HEK293 (cell line): ENCODE measurements around the gene L3HYPDH.

Experiments used
- ZNF621 ChIP-seq: fragments of 450-650 bp; formaldehyde crosslinking; IDR thresholded peaks from 2 replicates; pipeline ENCODE4 v1.5.1; 2017; ENCODE audit warnings: missing biosample characterization, missing genetic modification characterization
- ZSCAN30 ChIP-seq: fragments of 450-650 bp; IDR thresholded peaks from 2 replicates; pipeline ENCODE4 v1.5.1; 2018; ENCODE audit warnings: missing biosample characterization, mild to moderate bottlenecking, missing genetic modification characterization, moderate library complexity
- TF ChIP-seq, protein P1 (sequence below): fragments of 450-650 bp; formaldehyde crosslinking; IDR thresholded peaks from 2 replicates; pipeline ENCODE4 v1.5.1; 2016; ENCODE audit warnings: missing biosample characterization, missing genetic modification characterization
- TF ChIP-seq, protein P2 (sequence below): fragments of 450-650 bp; formaldehyde crosslinking; IDR thresholded peaks from 2 replicates; pipeline ENCODE4 v1.5.1; 2016; ENCODE audit warnings: missing biosample characterization, missing genetic modification characterization

DNA sequence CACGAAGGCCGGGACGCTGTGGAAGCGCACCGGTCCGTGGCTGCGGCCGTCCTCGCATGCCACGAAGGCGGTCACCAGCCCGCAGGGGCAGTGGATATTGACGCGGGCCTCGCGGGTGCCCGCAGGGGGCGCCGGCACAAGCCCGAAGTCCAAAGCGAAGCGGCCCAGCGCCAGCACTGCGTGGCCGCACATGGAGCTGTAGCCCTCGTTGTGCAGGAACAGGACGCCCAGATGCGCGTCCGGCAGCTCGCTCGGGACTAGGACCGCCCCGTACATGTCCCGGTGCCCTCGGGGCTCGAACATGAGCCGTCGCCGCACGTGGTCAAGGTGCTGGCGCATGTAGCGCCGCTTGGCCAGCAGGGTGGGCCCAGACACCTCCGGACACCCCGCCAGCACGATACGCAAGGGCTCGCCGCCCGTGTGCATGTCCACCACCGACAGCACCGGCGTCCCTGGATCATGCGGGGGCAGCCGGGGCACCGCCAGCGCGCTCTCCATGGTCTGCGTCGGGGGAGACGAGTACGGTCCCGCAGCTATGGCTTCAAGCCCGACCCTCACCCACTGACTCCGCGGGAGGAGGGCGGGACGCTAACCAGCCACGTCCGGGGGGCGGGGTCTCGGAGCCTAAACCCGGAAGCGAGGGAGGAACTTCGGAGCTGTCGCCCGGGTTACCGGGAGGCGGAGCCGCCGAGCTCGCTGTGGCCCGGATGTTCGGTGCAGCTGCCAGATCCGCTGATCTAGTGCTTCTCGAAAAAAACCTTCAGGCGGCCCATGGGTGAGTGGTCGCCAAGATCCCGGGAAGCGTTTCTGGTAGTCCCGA is at the start of gene L3HYPDH, which contains the start of gene JKAMP:
- TF ChIP-seq, protein P1, sequence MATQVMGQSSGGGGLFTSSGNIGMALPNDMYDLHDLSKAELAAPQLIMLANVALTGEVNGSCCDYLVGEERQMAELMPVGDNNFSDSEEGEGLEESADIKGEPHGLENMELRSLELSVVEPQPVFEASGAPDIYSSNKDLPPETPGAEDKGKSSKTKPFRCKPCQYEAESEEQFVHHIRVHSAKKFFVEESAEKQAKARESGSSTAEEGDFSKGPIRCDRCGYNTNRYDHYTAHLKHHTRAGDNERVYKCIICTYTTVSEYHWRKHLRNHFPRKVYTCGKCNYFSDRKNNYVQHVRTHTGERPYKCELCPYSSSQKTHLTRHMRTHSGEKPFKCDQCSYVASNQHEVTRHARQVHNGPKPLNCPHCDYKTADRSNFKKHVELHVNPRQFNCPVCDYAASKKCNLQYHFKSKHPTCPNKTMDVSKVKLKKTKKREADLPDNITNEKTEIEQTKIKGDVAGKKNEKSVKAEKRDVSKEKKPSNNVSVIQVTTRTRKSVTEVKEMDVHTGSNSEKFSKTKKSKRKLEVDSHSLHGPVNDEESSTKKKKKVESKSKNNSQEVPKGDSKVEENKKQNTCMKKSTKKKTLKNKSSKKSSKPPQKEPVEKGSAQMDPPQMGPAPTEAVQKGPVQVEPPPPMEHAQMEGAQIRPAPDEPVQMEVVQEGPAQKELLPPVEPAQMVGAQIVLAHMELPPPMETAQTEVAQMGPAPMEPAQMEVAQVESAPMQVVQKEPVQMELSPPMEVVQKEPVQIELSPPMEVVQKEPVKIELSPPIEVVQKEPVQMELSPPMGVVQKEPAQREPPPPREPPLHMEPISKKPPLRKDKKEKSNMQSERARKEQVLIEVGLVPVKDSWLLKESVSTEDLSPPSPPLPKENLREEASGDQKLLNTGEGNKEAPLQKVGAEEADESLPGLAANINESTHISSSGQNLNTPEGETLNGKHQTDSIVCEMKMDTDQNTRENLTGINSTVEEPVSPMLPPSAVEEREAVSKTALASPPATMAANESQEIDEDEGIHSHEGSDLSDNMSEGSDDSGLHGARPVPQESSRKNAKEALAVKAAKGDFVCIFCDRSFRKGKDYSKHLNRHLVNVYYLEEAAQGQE (tag by site-specific recombination), result peak; percentile 96
- TF ChIP-seq ZSCAN30 (tag by site-specific recombination) (no peak), ZNF621 (tag by site-specific recombination) (no peak)
- TF ChIP-seq, protein P2, sequence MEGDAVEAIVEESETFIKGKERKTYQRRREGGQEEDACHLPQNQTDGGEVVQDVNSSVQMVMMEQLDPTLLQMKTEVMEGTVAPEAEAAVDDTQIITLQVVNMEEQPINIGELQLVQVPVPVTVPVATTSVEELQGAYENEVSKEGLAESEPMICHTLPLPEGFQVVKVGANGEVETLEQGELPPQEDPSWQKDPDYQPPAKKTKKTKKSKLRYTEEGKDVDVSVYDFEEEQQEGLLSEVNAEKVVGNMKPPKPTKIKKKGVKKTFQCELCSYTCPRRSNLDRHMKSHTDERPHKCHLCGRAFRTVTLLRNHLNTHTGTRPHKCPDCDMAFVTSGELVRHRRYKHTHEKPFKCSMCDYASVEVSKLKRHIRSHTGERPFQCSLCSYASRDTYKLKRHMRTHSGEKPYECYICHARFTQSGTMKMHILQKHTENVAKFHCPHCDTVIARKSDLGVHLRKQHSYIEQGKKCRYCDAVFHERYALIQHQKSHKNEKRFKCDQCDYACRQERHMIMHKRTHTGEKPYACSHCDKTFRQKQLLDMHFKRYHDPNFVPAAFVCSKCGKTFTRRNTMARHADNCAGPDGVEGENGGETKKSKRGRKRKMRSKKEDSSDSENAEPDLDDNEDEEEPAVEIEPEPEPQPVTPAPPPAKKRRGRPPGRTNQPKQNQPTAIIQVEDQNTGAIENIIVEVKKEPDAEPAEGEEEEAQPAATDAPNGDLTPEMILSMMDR (tag by site-specific recombination), result peak; percentile 95
